K562 treated with DMSO at 1 percent for 12 hours (cell line): Measurements from ENCODE around the gene NFKBIZ. TPM values are rescaled to one million over a fixed set of nuclear protein-coding genes. Genes with fewer than 3 reads are reported as not detected.

ENCODE experiments used
- total RNA-seq: library from RNA; unstranded; fragments of 300-600 nt; gene quantifications from 2 replicates; pipeline ENCODE4 v1.2.3, GENCODE V29; 2022; ENCODE audit not compliant: insufficient read depth

The NFKBIZ gene, protein sequence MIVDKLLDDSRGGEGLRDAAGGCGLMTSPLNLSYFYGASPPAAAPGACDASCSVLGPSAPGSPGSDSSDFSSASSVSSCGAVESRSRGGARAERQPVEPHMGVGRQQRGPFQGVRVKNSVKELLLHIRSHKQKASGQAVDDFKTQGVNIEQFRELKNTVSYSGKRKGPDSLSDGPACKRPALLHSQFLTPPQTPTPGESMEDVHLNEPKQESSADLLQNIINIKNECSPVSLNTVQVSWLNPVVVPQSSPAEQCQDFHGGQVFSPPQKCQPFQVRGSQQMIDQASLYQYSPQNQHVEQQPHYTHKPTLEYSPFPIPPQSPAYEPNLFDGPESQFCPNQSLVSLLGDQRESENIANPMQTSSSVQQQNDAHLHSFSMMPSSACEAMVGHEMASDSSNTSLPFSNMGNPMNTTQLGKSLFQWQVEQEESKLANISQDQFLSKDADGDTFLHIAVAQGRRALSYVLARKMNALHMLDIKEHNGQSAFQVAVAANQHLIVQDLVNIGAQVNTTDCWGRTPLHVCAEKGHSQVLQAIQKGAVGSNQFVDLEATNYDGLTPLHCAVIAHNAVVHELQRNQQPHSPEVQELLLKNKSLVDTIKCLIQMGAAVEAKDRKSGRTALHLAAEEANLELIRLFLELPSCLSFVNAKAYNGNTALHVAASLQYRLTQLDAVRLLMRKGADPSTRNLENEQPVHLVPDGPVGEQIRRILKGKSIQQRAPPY
- total RNA-seq, result 3.1 and 26.9 TPM in 2 replicates

DNA sequence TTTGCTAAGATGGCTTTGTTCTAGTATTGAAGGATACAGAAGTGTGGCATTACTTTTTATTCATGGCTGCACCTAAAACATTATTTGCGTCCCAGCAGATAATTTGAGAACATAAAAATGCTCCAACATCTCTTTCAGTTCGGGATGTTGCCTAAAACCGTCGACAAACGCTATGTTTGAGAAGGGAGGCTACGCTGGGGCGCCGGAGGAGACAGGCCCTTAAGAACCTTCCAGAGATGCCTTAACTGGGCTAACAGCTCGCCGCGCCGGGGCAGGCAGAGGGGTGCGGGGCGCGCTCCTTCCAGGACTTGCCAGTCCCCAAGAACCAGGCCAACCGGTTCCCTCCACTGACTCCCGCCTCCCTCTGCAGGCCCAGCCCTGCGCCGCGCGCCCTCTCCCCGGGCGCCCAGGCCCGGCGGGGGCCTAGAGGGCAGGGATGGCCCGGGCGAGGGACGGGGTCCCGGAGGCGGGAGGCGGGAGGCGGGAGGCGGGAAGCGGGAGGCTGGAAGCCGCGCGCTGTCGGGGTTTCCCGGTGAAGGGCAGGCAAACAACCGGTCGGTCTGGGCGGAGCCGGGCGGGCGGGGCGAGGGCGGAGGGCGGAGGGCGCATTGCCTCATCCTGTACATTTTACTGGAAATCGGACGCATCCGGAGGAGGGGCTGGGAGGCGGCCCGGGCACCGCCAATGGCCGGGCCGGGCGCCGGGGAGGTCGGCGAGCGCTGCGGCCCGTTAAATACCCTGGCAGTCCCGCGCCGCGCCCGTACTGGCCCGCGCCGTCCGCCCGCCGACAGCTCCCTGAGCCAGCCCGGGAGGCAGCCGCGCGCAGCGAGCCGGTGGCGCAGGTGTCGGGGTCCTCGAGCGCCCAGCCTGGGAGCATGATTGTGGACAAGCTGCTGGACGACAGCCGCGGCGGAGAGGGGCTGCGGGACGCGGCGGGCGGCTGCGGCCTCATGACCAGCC lies at the start of gene NFKBIZ:
Gene NFKBIZ, plus strand, starts transcription at position 761 of the 960 bp plus-strand sequence. Its CDS starts 115 bp downstream, at position 876.

Other genes starting within 250 kb of the NFKBIZ start
- gene ZBTB11, start 172.4 kb upstream of the NFKBIZ start, total RNA-seq, result 4.5 and 20.1 TPM in 2 replicates
- gene RPL24, start 162.8 kb upstream of the NFKBIZ start, total RNA-seq, result 1,972 and 2,742 TPM in 2 replicates
- gene CEP97, start 124.9 kb upstream of the NFKBIZ start, total RNA-seq, result 0.89 and 3.4 TPM in 2 replicates
- 4.5 and 9.6 TPM in 2 replicates for gene NXPE3, start 70.3 kb upstream of the NFKBIZ start, total RNA-seq